Stomach (tissue), 4 donors: ENCODE measurements around the gene HAND1.

Experiments
- CTCF ChIP-seq, 7 experiments: fragments of 450-650 bp in 4 of 7; fragments of 200-600 bp in 3 of 7; sonication (generic) in 3 of 7; IDR thresholded peaks; one replicate each; pipeline ENCODE4 v1.5.1; 2016 to 2019; ENCODE audit warnings: antibody characterized with exemption in 7 of 7, control low read depth in 2 of 7, mild to moderate bottlenecking in 1 of 7
- EP300 ChIP-seq: sonication (generic); formaldehyde crosslinking; IDR thresholded peaks from one replicate; pipeline ENCODE4 v1.6.1; 2017; ENCODE audit warnings: antibody characterized with exemption
- POLR2AphosphoS5 ChIP-seq, 3 donors: sonication (generic); formaldehyde crosslinking; IDR thresholded peaks; one replicate each; pipeline ENCODE4 v1.6.1; 2016; ENCODE audit warnings: antibody characterized with exemption in 3 of 3

GRCh38 chr5:154517810-154518437 lies 39.9 kb upstream of the HAND1 start:
- TF ChIP-seq CTCF (IDR thresholded peaks at IDR 0.05) = no peak
- TF ChIP-seq POLR2AphosphoS5 (IDR thresholded peaks at IDR 0.05) = no peak
- TF ChIP-seq EP300 = no peak
